Activated CD4-positive, alpha-beta T cell treated with anti-CD3 and anti-CD28 coated beads for 36 hours (primary cell): ENCODE data around the gene LRRFIP1. TPM values are rescaled to one million over a fixed set of nuclear protein-coding genes. Genes with fewer than 3 reads are reported as not detected.

Source experiments
- ATAC-seq: fragments of 200-7000 bp; cut with Tn5 transposase; one replicate; pipeline ENCODE4 v1.10.0; 2021; ENCODE audit warnings: mild to moderate bottlenecking, moderate library complexity
- CTCF ChIA-PET: fragments of 350-600 bp; sonication (Branson Sonifier 250); formaldehyde crosslinking; loops from one replicate; lab custom pipeline; 2021; ENCODE audit warnings: antibody characterized with exemption; lab: Charles Lee
- POLR2A ChIA-PET: fragments of 350-600 bp; sonication (Branson Sonifier 250); formaldehyde crosslinking; loops from one replicate; lab custom pipeline; 2021; ENCODE audit warnings: antibody characterized with exemption, inconsistent platforms; lab: Charles Lee
- DNase-seq: peaks from one replicate; pipeline ENCODE4 v3.0.0-alpha.2; 2020
- H3K27ac Mint-ChIP-seq: one replicate; pipeline ENCODE4 v1.8.0; 2021; ENCODE audit warnings: mixed read lengths
- H3K27me3 Mint-ChIP-seq: one replicate; pipeline ENCODE4 v1.8.0; 2021; ENCODE audit warnings: mixed read lengths
- H3K36me3 Mint-ChIP-seq: one replicate; pipeline ENCODE4 v1.8.0; 2021; ENCODE audit warnings: low read depth, mixed read lengths
- H3K4me1 Mint-ChIP-seq: one replicate; pipeline ENCODE4 v1.8.0; 2021; ENCODE audit warnings: mixed read lengths
- H3K4me3 Mint-ChIP-seq: one replicate; pipeline ENCODE4 v1.8.0; 2021; ENCODE audit warnings: mild to moderate bottlenecking, moderate library complexity, mixed read lengths
- H3K9me3 Mint-ChIP-seq: one replicate; pipeline ENCODE4 v1.8.0; 2021; ENCODE audit warnings: low read depth, mixed read lengths
- intact Hi-C, 2 experiments: fragments of 100-400 bp; cut with DNase I in 1 of 2; cut with micrococcal nuclease in 1 of 2; formaldehyde crosslinking; loops; one replicate each; pipeline versions ENCODE4 v1.14.2 to v1.15.1; 2022 to 2024; cut with DNase I, micrococcal nuclease
- total RNA-seq, 2 experiments: library from RNA; stranded (reverse); gene quantifications; one replicate each; pipeline ENCODE4 v1.2.3, GENCODE V29; 2021

Gene LRRFIP1
- total RNA-seq, 2 experiments from 2014 or later = 234 to 235 TPM

GRCh38 chr2:237625216-237625705, 2.1 kb upstream of the LRRFIP1 start:
- H3K27me3 Mint-ChIP-seq = peaks cover 18% of the 10 kb centered on the region

GRCh38 chr2:237625777-237626176, 1.6 kb upstream of the LRRFIP1 start:
- H3K36me3 Mint-ChIP-seq = no peaks in the 10 kb centered on the region
- ChIA-PET CTCF (interaction anchor here (1.0 to 2.2 kb wide), 4 partner anchors 12 to 119 kb away, joined by 3 to 5 read pairs (median 4); no protein-coding TSS in a partner anchor), POLR2A (no interaction called here)
- no peak overlapping the region for H3K27ac Mint-ChIP-seq
- intact Hi-C loops = no loop called here
- H3K4me3 Mint-ChIP-seq = no peak overlapping the region
- no peak for ATAC-seq
- H3K4me1 Mint-ChIP-seq = peaks cover 14% of the 10 kb centered on the region
- no peak for DNase-seq
- no peaks in the 10 kb centered on the region for H3K9me3 Mint-ChIP-seq
- peaks cover 18% of the 10 kb centered on the region for H3K27me3 Mint-ChIP-seq

More at GRCh38 chr2:237625216-237625705, 2.1 kb upstream of the LRRFIP1 start:
- no peak overlapping the region for H3K4me3 Mint-ChIP-seq
- peaks cover 11% of the 10 kb centered on the region for H3K4me1 Mint-ChIP-seq
- ChIA-PET CTCF (interaction anchor here (0.5 to 2.2 kb wide), 4 partner anchors 13 to 322 kb away, joined by 3 to 5 read pairs (median 4); no protein-coding TSS in a partner anchor), POLR2A (no interaction called here)
- H3K36me3 Mint-ChIP-seq = no peaks in the 10 kb centered on the region
- intact Hi-C loops = no loop called here
- H3K27ac Mint-ChIP-seq = no peak overlapping the region
- DNase-seq = no peak
- no peaks in the 10 kb centered on the region for H3K9me3 Mint-ChIP-seq
- ATAC-seq = no peak

DNA sequence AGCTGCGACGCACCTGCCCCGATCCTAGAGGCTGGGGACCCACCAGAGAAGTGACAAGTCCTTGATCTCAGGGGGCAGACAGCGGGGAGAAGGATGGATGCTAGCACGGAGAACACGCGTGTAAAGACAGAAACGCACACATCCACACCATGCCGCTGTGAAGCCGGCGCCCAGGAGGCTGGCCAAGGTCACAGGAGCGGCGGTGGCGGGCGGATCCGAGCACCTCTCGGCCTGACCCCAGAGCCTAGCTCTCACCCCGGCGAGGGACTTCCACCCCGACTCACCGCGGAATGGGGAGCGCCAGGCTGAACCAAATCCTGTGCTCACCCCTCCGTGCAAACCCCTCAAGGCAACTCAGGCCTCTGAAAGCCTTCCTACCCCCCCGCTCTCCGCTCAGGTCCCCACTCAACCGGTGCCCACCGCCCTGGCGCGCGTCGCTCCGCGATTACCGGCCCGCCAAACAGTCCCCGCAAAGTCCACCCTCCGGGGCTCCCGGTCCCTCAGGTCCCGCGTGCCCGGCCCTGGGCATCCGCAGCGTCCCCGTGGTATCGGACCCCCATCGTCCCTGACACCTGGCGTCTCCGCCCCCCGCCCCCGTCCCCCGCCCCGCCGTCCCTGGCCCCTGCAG, 460 bp upstream of the LRRFIP1 start:
- DNase-seq (no peak), ATAC-seq (peak; percentile 10)
- Mint-ChIP-seq H3K4me3 (peak overlapping the region; percentile 67), H3K36me3 (no peaks in the 10 kb centered on the region), H3K27me3 (peaks cover 21% of the 10 kb centered on the region), H3K27ac (no peak overlapping the region), H3K9me3 (no peaks in the 10 kb centered on the region), H3K4me1 (peaks cover 18% of the 10 kb centered on the region)
- ChIA-PET POLR2A (no interaction called here), CTCF (interaction anchor here (0.7 to 1.2 kb wide), 3 partner anchors 14 to 118 kb away, joined by 3 to 4 read pairs (median 4); no protein-coding TSS in a partner anchor)
- intact Hi-C loops = no loop called here

- no peak for DNase-seq
These were observed 1.1 kb downstream of the LRRFIP1 start for GRCh38 chr2:237628247-237629187.

DNA sequence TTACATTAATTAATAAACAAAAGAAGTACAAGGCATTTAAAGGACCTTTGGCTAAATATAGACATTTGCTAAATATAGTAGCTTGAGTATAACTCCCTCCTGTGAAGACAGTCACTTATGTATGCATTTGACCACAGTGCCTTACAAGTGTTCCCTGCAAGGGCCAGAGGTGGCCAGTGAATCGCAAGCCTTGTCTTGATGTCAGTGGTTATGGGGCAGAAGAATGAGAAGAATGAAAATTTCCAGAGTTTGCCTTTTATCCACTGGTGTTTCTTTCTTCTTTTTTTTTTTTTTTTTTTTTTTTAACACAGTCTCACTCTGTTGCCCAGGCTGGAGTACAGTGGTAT, 1.8 kb downstream of the LRRFIP1 start:
- ChIA-PET CTCF (interaction anchor here (1.6 to 1.9 kb wide), 2 partner anchors 43 to 116 kb away, joined by 3 to 5 read pairs; no protein-coding TSS in a partner anchor), POLR2A (no interaction called here)
- intact Hi-C loops = no loop called here
- ATAC-seq (no peak), DNase-seq (no peak)
- no peak overlapping the region for H3K27ac Mint-ChIP-seq
- H3K36me3 Mint-ChIP-seq = no peaks in the 10 kb centered on the region
- no peaks in the 10 kb centered on the region for H3K9me3 Mint-ChIP-seq
- H3K4me3 Mint-ChIP-seq = no peak overlapping the region
- H3K4me1 Mint-ChIP-seq = peaks cover 18% of the 10 kb centered on the region
- peaks cover 21% of the 10 kb centered on the region for H3K27me3 Mint-ChIP-seq

More at GRCh38 chr2:237628247-237629187, 1.1 kb downstream of the LRRFIP1 start:
- intact Hi-C loops = no loop called here
- no peak overlapping the region for H3K27ac Mint-ChIP-seq
- peak overlapping the region; percentile 76 for H3K4me3 Mint-ChIP-seq
- ATAC-seq = no peak
- peaks cover 21% of the 10 kb centered on the region for H3K27me3 Mint-ChIP-seq
- CTCF ChIA-PET = interaction anchor here (1.9 kb wide), 1 partner anchor 44 kb away, joined by 5 read pairs; no protein-coding TSS in a partner anchor
- no peaks in the 10 kb centered on the region for H3K36me3 Mint-ChIP-seq
- H3K9me3 Mint-ChIP-seq = no peaks in the 10 kb centered on the region
- H3K4me1 Mint-ChIP-seq = peaks cover 18% of the 10 kb centered on the region
- POLR2A ChIA-PET = no interaction called here

DNA sequence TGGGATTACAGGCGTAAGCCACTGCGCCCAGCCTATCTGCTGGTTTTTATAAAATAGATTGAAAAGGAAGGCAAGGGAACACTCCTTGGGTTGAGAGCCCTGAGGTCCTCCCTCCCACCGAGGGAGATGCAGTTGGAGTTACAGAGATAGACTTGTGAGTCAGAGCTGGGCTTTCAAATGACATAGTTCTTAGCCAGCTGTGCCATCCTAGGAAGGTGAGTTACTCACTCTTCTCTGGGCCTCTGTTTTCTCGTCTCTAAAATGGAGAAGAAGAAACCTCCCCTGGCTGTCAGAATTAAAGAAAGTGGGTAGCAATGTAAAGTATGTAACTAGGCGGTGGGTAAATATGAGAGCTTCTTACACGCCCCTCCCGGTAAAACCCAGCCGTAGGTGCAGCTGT, 2.4 kb downstream of the LRRFIP1 start:
- ATAC-seq (peak; percentile 69), DNase-seq (no peak)
- Mint-ChIP-seq H3K9me3 (peaks cover under 1% of the 10 kb centered on the region), H3K36me3 (no peaks in the 10 kb centered on the region), H3K27ac (no peak overlapping the region), H3K4me1 (peaks cover 18% of the 10 kb centered on the region), H3K4me3 (no peak overlapping the region), H3K27me3 (peaks cover 21% of the 10 kb centered on the region)
- POLR2A ChIA-PET = no interaction called here
- CTCF ChIA-PET = interaction anchor here (0.6 to 1.9 kb wide), 3 partner anchors 42 to 587 kb away, joined by 3 to 5 read pairs (median 4); no protein-coding TSS in a partner anchor
- intact Hi-C loops = no loop called here

DNA sequence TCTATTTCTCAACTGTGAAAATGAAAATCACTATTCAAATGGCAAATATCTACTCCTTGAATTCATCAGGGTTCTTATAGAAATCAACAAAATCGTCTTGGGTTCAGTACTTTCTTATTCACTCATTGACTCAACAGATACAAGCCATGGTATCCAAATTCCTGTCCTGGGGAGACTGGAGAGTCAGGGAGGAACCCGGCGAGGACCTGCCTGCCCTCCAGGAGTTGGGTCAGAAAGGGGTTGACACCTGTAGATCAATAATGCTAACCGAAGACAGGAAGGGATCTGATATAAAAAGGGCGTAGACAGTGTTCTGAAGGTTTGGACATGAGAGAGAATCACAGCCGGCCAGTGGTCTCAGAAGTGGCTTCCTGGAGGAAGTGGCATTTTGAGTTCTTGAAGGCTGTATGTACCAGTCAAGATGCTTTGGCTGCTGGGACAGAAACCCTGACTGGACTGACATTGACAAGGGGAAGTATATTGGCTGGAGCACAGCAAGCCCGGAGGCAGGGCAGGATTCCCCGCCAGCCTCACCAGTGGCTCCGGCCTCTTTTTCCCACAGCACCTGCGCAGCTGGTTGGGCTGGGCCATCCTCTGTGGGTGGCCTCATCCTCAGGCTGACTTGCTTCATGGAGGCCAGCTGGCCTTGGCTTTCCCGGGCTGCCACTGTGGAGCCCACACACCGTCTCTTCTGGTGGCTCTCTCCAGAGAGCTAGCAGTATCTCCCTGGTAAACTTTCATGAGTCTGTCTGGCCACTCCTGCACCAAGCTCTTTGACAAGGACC, 3.0 kb downstream of the LRRFIP1 start:
- Mint-ChIP-seq H3K27me3 (peaks cover 21% of the 10 kb centered on the region), H3K9me3 (peaks cover 3% of the 10 kb centered on the region), H3K4me3 (no peak overlapping the region), H3K36me3 (no peaks in the 10 kb centered on the region), H3K27ac (no peak overlapping the region), H3K4me1 (peaks cover 18% of the 10 kb centered on the region)
- POLR2A ChIA-PET = no interaction called here
- CTCF ChIA-PET = interaction anchor here (0.6 to 1.9 kb wide), 3 partner anchors 42 to 586 kb away, joined by 3 to 5 read pairs (median 4); no protein-coding TSS in a partner anchor
- DNase-seq = no peak
- intact Hi-C loops = no loop called here
- no peak for ATAC-seq

- POLR2A ChIA-PET = no interaction called here
- H3K9me3 Mint-ChIP-seq = peaks cover 3% of the 10 kb centered on the region
- ATAC-seq = no peak
- DNase-seq = no peak
- intact Hi-C loops = no loop called here
- H3K27ac Mint-ChIP-seq = no peak overlapping the region
- H3K27me3 Mint-ChIP-seq = peaks cover 20% of the 10 kb centered on the region
- CTCF ChIA-PET = interaction anchor here (0.6 to 1.9 kb wide), 4 partner anchors 14 to 338 kb away, joined by 3 to 5 read pairs (median 4); no protein-coding TSS in a partner anchor
- H3K4me1 Mint-ChIP-seq = peaks cover 18% of the 10 kb centered on the region
- no peak overlapping the region for H3K4me3 Mint-ChIP-seq
- no peaks in the 10 kb centered on the region for H3K36me3 Mint-ChIP-seq
These were observed 3.8 kb downstream of the LRRFIP1 start for GRCh38 chr2:237631007-237631785.

GRCh38 chr2:237631801-237632585, 4.6 kb downstream of the LRRFIP1 start:
- DNase-seq (no peak), ATAC-seq (no peak)
- no peak overlapping the region for H3K27ac Mint-ChIP-seq
- H3K4me1 Mint-ChIP-seq = peaks cover 24% of the 10 kb centered on the region
- H3K4me3 Mint-ChIP-seq = no peak overlapping the region
- H3K27me3 Mint-ChIP-seq = peaks cover 14% of the 10 kb centered on the region
- intact Hi-C loops = no loop called here
- no peaks in the 10 kb centered on the region for H3K36me3 Mint-ChIP-seq
- ChIA-PET POLR2A (no interaction called here), CTCF (interaction anchor here (0.6 to 1.3 kb wide), 3 partner anchors 8 to 113 kb away, joined by 3 to 4 read pairs (median 3); no protein-coding TSS in a partner anchor)
- peaks cover 4% of the 10 kb centered on the region for H3K9me3 Mint-ChIP-seq
